Natural killer cell treated with Interleukin-12 subunit alpha and Interleukin-12 subunit beta and Interleukin-15 and Interleukin-18, amount 100 ng/mL, for 72 hours (primary cell): ENCODE measurements around the gene ACIN1. TPM values are rescaled to one million over a fixed set of nuclear protein-coding genes. Genes with fewer than 3 reads are reported as not detected.
"Not testable (repeated sequence)": the region's sequence is repeated elsewhere in the genome, so short reads cannot be mapped to it uniquely, and the experiment has no call there.

ENCODE experiments used
- ATAC-seq, 2 donors: fragments of 150-1000 bp; cut with Tn5 transposase in 1 of 2; sonication (Bioruptor Pico), chemical (Tn5 transposase) in 1 of 2; 2 replicates each; pipeline ENCODE4 v1.10.0; 2021
- DNase-seq: peaks from one replicate; pipeline ENCODE4 v3.0.0; 2022; ENCODE audit warnings: low spot score
- H3K27ac Mint-ChIP-seq, 2 donors: 1 replicate in 1 of 2; 2 replicates in 1 of 2; pipeline ENCODE4 v1.8.0; 2022; ENCODE audit warnings: mixed read lengths in 2 of 2, mild to moderate bottlenecking in 1 of 2, moderate library complexity in 1 of 2
- H3K27me3 Mint-ChIP-seq, 2 donors: 1 replicate in 1 of 2; 2 replicates in 1 of 2; pipeline ENCODE4 v1.8.0; 2022; ENCODE audit warnings: mixed read lengths in 2 of 2
- H3K36me3 Mint-ChIP-seq: one replicate; pipeline ENCODE4 v1.8.0; 2022; ENCODE audit warnings: mixed read lengths
- H3K4me1 Mint-ChIP-seq, 2 donors: 1 replicate in 1 of 2; 2 replicates in 1 of 2; pipeline ENCODE4 v1.8.0; 2022; ENCODE audit warnings: low read depth in 2 of 2, mixed read lengths in 2 of 2, mild to moderate bottlenecking in 1 of 2
- H3K4me3 Mint-ChIP-seq: one replicate; pipeline ENCODE4 v1.8.0; 2022; ENCODE audit warnings: mixed read lengths
- H3K9me3 Mint-ChIP-seq: 2 replicates; pipeline ENCODE4 v1.8.0; 2022; ENCODE audit warnings: mixed read lengths
- total RNA-seq, 2 donors: library from RNA; stranded (reverse); gene quantifications; one replicate each; pipeline ENCODE4 v1.2.3, GENCODE V29; 2022

The ACIN1 gene
- total RNA-seq, 2 donors from 2014 or later, result 186 to 250 TPM

DNA sequence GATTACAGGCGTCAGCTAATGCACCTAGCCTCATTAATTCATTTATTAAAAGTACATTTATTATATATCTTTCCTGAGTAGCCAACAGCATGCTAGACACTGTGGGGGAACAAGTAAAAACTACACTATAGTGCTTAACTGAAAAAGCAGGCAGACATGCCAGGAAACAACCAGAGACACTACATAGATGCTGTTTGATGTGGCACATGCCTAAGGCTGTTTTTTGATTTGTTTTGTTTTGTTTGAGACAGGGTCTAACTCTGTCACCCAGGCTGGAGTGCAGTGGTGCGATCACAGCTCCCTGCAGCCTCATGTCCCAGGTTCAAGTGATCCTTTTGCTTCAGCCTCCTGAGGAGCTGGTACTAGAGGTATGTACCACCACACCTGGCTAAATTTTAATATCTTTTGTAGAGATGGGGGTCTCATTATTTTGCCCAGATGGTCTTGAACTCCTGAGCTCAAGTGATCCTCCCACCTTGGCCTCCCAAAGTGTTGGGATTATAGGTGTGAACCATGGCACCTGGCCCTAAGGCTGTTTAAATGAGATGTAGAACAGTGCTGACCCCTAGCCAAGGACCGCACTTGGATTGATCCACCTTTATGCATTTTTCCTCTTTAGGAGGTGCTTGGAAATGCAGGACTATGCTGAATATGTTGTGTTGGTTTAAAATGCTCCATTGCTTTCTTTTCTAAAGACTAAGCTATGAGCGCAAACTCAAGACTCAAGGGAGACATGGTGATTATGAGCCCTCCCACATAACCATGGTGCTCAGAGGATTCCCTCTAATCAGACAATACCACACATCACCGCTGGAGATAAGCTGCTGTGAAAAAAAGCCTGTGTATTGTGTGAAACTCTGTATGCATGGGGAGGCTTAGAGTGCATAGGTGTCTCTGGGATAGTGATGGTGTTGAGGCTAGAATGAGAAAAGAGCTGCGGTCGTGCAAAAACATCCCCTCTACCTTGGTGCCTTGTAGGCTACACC, 74.5 kb downstream of the ACIN1 start:
- Mint-ChIP-seq H3K27ac (no peak overlapping the region), H3K9me3 (no peaks in the 10 kb centered on the region), H3K4me1 (peaks cover 8 to 16% of the 10 kb centered on the region in 2 donors), H3K4me3 (no peak overlapping the region), H3K27me3 (no peaks in the 10 kb centered on the region), H3K36me3 (peaks cover 15% of the 10 kb centered on the region)
- DNase-seq, result no peak
- ATAC-seq, result peak in 1 of 2 donors; percentile 11

DNA sequence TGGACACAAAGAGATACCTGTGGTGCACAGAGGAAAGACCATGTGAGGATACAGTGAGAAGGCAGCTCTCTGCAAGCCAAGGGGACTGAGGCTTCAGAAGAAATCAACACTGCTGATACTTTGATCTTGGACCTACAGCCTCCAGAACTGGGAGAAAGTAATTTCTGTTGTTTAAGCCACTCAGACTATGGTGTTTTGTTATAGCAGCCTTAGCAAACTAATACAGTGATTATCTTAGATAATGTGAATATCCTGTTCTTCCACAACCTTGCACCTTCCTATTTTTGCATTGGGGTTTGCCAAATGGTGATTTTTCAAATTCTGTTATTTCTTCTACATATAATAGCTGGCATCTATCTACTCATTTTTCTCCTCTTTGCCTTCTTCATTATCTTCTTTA, 76.8 kb downstream of the ACIN1 start:
- H3K4me1 Mint-ChIP-seq, result no peaks in the 10 kb centered on the region
- no peak overlapping the region for H3K4me3 Mint-ChIP-seq
- H3K9me3 Mint-ChIP-seq, result no peaks in the 10 kb centered on the region
- no peaks in the 10 kb centered on the region for H3K27me3 Mint-ChIP-seq
- DNase-seq, result no peak
- H3K36me3 Mint-ChIP-seq, result peaks cover 6% of the 10 kb centered on the region
- H3K27ac Mint-ChIP-seq, result no peak overlapping the region
- ATAC-seq, result no peak

DNA sequence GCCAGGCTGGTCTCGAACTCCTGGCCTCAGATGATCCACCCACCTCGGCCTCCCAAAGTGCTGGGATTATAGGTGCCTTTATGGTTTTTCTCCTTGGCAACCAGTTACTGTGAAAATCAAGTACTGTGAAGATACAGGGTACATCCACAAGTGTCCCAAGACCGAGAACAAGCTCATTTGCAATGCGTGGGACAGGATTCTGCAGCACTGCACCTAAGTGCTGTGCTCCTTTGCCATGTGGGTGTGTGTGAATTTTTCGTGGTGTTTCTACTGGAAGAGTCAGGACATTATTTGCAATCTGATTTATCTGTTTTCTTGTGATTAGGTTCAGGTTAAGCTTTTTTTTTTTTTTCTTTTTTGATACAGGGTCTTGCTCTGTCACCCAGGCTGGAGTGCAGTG, 77.8 kb downstream of the ACIN1 start:
- H3K4me3 Mint-ChIP-seq, result no peak overlapping the region
- no peaks in the 10 kb centered on the region for H3K27me3 Mint-ChIP-seq
- no peaks in the 10 kb centered on the region for H3K9me3 Mint-ChIP-seq
- ATAC-seq (no peak), DNase-seq (no peak)
- H3K36me3 Mint-ChIP-seq, result peaks cover 6% of the 10 kb centered on the region
- H3K27ac Mint-ChIP-seq, result no peak overlapping the region
- no peaks in the 10 kb centered on the region for H3K4me1 Mint-ChIP-seq

DNA sequence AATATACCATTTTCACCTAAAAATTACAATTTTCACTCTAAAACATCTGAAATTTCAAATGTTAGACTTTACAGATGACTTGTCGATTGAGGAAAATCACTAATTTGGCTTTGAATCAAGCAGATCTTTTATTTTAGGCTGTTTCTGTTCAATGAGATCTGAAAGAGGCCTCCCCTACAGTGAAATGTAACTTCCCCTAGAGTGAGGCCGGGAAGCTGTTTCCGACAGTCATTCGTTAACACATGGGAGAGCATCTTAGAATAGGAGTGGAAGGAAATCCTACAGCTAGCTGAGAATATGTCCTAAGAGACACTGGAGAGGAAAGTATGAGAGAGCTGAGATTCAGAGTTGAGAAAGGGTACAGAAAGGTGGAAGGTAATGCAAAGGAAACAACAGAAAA, 79.3 kb downstream of the ACIN1 start:
- DNase-seq, result no peak
- Mint-ChIP-seq H3K27ac (no peak overlapping the region), H3K36me3 (no peaks in the 10 kb centered on the region), H3K27me3 (no peaks in the 10 kb centered on the region), H3K4me3 (no peak overlapping the region), H3K4me1 (peaks cover 3% of the 10 kb centered on the region in 2 donors), H3K9me3 (no peaks in the 10 kb centered on the region)
- ATAC-seq, result no peak

DNA sequence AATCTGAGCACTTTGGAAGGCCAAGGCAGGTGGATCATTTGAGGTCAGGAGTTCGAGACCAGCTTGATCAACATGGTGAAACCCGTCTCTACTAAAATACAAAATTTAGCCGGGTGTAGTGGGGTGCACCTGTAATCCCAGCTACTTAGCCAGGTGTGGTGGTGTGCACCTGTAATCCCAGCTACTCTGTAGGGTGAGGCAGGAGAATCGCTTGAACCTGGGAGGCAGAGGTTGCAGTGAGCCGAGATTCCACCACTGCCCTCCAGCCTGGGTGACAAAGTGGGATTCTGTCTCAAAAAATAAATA, 81.2 kb downstream of the ACIN1 start:
- H3K4me1 Mint-ChIP-seq, result peaks cover 13 to 14% of the 10 kb centered on the region in 2 donors
- H3K4me3 Mint-ChIP-seq, ATAC-seq, DNase-seq, H3K27me3 Mint-ChIP-seq, H3K27ac Mint-ChIP-seq, H3K9me3 Mint-ChIP-seq, H3K36me3 Mint-ChIP-seq: not testable (repeated sequence)

DNA sequence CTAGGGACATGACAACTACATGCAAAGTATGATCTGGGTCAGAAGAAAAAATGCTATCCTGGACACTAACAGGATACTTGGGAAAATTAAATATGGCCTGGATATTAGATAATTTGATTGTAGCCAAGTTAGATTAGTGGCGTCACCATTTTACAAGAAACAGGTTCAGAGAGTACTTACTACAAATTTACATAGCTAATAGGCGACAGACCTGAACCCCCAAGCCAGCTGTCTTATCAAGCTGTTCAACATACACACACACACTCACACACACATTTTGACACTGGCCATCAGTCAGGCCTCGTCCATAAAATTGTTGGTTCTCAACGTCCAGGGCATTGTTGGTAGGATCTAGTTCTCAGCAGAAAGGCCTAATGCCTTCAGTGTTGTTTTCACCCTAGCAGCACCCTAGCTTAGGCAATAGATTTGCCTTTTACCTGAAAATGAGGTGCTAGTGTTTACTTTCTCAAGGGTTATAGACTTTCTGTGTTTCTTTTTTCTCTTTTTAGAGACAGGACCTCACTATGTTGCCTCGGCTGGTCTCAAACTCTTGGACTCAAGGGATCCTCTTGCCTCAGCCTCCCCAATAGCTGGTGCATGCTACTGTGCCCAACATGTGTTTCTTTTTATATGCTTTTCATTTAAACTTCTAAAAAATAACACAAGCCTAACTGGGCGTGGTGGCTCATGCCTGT, 81.7 kb downstream of the ACIN1 start:
- no peaks in the 10 kb centered on the region for H3K9me3 Mint-ChIP-seq
- no peak overlapping the region for H3K4me3 Mint-ChIP-seq
- ATAC-seq, result no peak
- H3K27ac Mint-ChIP-seq, result no peak overlapping the region
- DNase-seq, result no peak
- no peaks in the 10 kb centered on the region for H3K36me3 Mint-ChIP-seq
- H3K4me1 Mint-ChIP-seq, result peaks cover 16 to 19% of the 10 kb centered on the region in 2 donors
- no peaks in the 10 kb centered on the region for H3K27me3 Mint-ChIP-seq

DNA sequence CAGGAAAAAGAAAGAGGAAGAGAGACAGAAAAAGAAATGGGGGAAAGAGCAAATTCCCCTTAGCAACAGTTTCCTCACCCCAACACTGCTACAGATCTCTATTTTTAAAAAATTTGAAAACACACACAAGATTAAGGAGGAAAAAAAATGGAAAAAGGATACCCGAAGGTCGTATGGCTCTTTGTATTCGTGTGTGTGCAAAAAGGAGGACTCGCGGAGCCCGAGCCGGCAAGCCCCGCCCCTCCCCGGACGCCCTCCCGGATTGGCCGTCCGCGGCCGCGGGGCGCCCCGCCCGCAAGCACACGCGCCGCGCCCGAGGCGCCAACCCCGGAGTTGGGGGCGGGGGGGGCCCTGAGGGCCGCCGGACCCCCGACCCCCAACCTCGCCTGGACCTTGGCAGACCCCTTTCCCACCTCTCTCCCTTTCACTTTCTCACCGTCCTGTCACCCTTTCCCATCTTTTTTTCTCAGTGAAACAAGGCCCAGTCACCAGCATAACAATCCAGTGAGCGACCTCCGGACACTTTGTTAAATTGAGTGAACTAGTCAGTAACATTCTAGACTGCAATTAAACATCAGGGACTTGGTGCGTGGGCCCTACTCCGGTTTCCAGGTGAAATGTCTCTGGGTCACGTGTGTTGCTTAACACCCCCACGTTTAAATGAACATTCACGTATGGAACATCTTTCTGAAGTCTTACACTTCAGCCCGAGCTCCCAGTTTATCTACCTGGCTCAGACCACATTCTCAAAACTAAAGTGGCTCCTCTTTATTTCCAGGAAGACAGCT, 84.8 kb downstream of the ACIN1 start, which contains the start of gene C14orf93:
TSS of gene C14orf93 (minus strand) at position 205 of the 788 bp plus-strand sequence. CDS start 11,120 bp downstream, outside the sequence.
- Mint-ChIP-seq H3K27me3 (no peaks in the 10 kb centered on the region), H3K36me3 (no peaks in the 10 kb centered on the region), H3K4me1 (peaks cover 24 to 41% of the 10 kb centered on the region in 2 donors), H3K27ac (peak within 1 kb of the TSS; percentile 96 to 98), H3K9me3 (no peaks in the 10 kb centered on the region), H3K4me3 (peak within 1 kb of the TSS; percentile 97)
- DNase-seq (peak; percentile 87), ATAC-seq (peak; percentile 50 to 66)

DNA sequence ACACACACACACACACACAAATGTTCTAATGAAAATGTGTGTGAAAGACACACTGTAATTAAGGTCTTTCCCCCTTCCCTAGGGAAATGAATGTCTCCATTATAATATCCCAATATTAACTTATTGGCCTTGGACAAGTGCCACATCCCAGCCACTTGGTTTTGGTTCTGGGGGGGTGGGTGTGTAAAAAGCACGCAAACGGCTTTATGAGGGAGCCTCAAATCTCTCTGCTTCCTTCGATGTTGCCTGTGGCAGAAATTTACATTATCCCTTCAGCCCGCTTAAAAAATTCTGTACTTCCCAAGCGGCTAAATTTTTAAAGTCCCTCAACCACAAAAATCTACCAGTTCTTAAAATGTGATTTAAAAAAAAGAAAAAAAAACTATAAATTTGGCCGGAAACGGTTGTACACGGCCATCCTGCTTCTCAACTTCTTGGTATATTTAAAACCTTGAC, 85.4 kb downstream of the ACIN1 start:
- no peaks in the 10 kb centered on the region for H3K9me3 Mint-ChIP-seq
- peak overlapping the region; percentile 97 for H3K4me3 Mint-ChIP-seq
- H3K36me3 Mint-ChIP-seq, result no peaks in the 10 kb centered on the region
- ATAC-seq (no peak), DNase-seq (no peak)
- peaks cover 28 to 46% of the 10 kb centered on the region in 2 donors for H3K4me1 Mint-ChIP-seq
- H3K27ac Mint-ChIP-seq, result peak overlapping the region; percentile 96 to 98
- no peaks in the 10 kb centered on the region for H3K27me3 Mint-ChIP-seq

DNA sequence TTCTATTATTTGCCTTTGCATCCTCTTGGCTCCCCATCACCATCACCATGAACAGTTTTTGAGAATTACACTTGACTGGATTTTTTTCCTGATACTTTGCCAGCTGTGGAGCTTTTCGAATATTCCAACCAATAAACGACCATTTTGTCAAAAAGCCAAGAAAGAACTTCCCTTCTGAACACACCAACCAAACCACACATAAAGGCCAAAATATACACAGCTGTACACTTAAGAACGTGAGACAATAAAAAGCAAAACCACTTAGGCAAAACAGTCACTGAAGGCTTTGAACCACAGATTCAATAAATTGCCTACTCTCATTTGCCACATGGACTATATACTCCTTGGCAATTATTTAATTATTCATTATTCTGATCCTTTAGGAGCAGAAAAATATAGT, 86.1 kb downstream of the ACIN1 start:
- peak overlapping the region; percentile 95 to 96 for H3K27ac Mint-ChIP-seq
- H3K27me3 Mint-ChIP-seq, result no peaks in the 10 kb centered on the region
- no peaks in the 10 kb centered on the region for H3K9me3 Mint-ChIP-seq
- peaks cover 28 to 46% of the 10 kb centered on the region in 2 donors for H3K4me1 Mint-ChIP-seq
- H3K36me3 Mint-ChIP-seq, result no peaks in the 10 kb centered on the region
- ATAC-seq (no peak), DNase-seq (no peak)
- H3K4me3 Mint-ChIP-seq, result peak overlapping the region; percentile 97

Other genes with a start within 250 kb of the ACIN1 start
- 10 to 100 TPM; 53.4 to 60.4 TPM for gene LRP10, start 223.4 kb downstream of the ACIN1 start, total RNA-seq
- under 1 TPM in 1 of 2 donors, not detected in 1; 0.43 TPM for gene REM2, start 211.9 kb downstream of the ACIN1 start, total RNA-seq
- 10 to 100 TPM; 88.2 to 94.1 TPM for gene RBM23, start 176.0 kb downstream of the ACIN1 start, total RNA-seq
- 100 to 1,000 TPM; 108 to 171 TPM for gene PRMT5, start 165.8 kb downstream of the ACIN1 start, total RNA-seq
- 10 to 100 TPM; 34.4 to 56.8 TPM for gene HAUS4, start 138.0 kb downstream of the ACIN1 start, total RNA-seq
- 1 to 10 TPM in 1 of 2 donors, under 1 TPM in 1; 0.17 to 2.1 TPM for gene AJUBA, start 112.6 kb downstream of the ACIN1 start, total RNA-seq
- 10 to 100 TPM in 1 of 2 donors, 1 to 10 TPM in 1; 2.8 to 10.8 TPM for gene C14orf93, start 85.0 kb downstream of the ACIN1 start, total RNA-seq
- gene PSMB5, start 60.2 kb downstream of the ACIN1 start, total RNA-seq, result 100 to 1,000 TPM; 102 to 121 TPM
- not detected for gene PSMB11, start 52.9 kb downstream of the ACIN1 start, total RNA-seq
- 1 to 10 TPM in 1 of 2 donors, under 1 TPM in 1; 0.73 to 1.0 TPM for gene CDH24, start 37.6 kb downstream of the ACIN1 start, total RNA-seq
- 10 to 100 TPM; 41.2 to 55.2 TPM for gene C14orf119, start 369 bp upstream of the ACIN1 start, total RNA-seq
- gene CIROP, start 9.9 kb upstream of the ACIN1 start, total RNA-seq, result not detected
- not detected for gene CEBPE, start 24.1 kb upstream of the ACIN1 start, total RNA-seq
- 1 to 10 TPM in 1 of 2 donors, under 1 TPM in 1; 0.07 to 3.5 TPM for gene SLC7A8, start 88.5 kb upstream of the ACIN1 start, total RNA-seq
- not detected for gene RNF212B, start 142.8 kb upstream of the ACIN1 start, total RNA-seq
- gene HOMEZ, start 191.0 kb upstream of the ACIN1 start, total RNA-seq, result 1 to 10 TPM; 5.8 to 7.8 TPM
- gene PPP1R3E, start 207.7 kb upstream of the ACIN1 start, total RNA-seq, result 10 to 100 TPM; 12.4 to 18.7 TPM
- gene BCL2L2, start 211.7 kb upstream of the ACIN1 start, total RNA-seq, result 10 to 100 TPM; 17.5 to 26.3 TPM
- 100 to 1,000 TPM; 182 to 274 TPM for gene PABPN1, start 226.3 kb upstream of the ACIN1 start, total RNA-seq